Measurements from ENCODE around the gene TMEM181. TPM values are rescaled to one million over a fixed set of nuclear protein-coding genes. Genes with fewer than 3 reads are reported as not detected.

TMEM181 gene
- total and polyA plus RNA-seq, 2 of the 13 experiments (the other 11 are each of a cell fraction or from before 2014, with no cell fraction given), result 59.1 to 108 TPM

DNA sequence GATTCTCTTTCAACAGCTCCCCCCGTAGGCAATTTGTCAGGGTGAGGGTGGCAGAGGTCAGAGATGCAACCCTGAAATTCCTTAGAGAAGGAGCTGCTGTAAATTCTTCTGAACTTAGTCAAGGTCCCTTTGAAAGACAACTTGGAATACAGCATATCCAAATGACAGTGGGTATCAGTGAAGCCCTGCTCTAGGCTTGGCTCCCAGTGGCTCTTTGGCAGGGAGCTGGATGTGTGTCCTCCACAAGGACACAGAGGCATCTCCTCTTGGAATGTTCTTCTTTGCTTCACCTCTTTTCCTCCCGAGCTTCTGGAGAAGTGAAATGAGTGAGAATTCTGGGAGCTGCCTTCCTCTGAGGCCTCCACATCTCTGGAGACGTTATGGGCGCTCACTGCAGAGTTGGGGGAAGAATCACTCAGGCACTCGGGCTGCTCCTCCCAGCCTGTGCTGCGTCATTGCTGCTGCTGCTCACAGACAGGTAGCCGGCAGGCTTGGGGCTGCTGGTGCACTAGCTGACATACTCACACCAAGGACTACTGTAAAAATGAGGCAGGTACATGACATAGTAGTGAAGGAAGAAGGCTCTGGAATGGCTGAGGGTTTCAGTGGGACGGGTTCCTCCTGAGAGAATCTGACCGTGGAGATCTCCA is 50.6 kb downstream of the TMEM181 start (continued):
- TF ChIP-seq, protein P1, sequence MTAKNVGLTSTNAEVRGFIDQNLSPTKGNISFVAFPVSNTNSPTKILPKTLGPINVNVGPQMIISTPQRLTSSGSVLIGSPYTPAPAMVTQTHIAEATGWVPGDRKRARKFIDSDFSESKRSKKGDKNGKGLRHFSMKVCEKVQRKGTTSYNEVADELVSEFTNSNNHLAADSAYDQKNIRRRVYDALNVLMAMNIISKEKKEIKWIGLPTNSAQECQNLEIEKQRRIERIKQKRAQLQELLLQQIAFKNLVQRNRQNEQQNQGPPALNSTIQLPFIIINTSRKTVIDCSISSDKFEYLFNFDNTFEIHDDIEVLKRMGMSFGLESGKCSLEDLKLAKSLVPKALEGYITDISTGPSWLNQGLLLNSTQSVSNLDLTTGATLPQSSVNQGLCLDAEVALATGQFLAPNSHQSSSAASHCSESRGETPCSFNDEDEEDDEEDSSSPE (CRISPR knock-in tag; IDR thresholded peaks at IDR 0.05), result no peak
- TF ChIP-seq SIX1 (CRISPR knock-in tag; IDR thresholded peaks at IDR 0.05; ENCODE audit: borderline replicate concordance), result no peak
- no peak for TF ChIP-seq SRF (IDR thresholded peaks at IDR 0.05; ENCODE audit: low read depth, low read length)
- no peak for TF ChIP-seq NFIB (CRISPR knock-in tag; IDR thresholded peaks at IDR 0.05; ENCODE audit: borderline replicate concordance)
- no peak for TF ChIP-seq EED (CRISPR knock-in tag; IDR thresholded peaks at IDR 0.05)

DNA sequence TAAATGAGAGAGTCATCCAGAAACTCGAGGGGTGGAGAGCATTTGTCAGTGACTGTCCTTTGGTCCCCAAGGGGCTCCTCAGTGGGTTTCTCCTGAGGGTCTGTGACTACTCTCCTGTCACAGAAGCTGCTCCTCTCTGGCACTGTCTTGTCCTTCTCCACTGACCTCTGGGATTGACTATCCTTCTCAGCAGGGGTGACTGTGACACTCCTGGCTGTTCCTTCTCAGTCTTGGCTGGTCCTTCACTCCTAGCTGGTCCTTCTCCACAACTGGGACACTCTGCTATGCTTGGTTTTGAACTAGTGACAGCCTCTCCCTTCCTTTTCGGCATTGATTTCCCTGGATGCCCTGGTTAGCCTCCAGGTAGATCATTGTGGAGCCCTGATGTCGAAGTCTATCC is 51.1 kb downstream of the TMEM181 start:
- in situ Hi-C loops (cut with HindIII; ENCODE audit: extremely low pct_ligation_motif_present, low pct_unique_long_range_greater_than_20kb), result no loop called here
- DNase-seq (ENCODE audit: low spot score) (no peak), ATAC-seq (no peak), FAIRE-seq (no peak)
- peaks cover 21% of the 10 kb centered on the region; the same call in 1 of the 2 replicates for H4K20me1 ChIP-seq (ENCODE audit: insufficient read depth, low read length)
- H3K4me2 ChIP-seq (ENCODE audit: low read depth, low read length), result no peak overlapping the region
- CTCF ChIA-PET (ENCODE audit: low intra/inter-chr PET ratio, low total read pairs), result no interaction called here
- no peaks in the 10 kb centered on the region for H3K79me2 ChIP-seq (ENCODE audit: insufficient read depth, low read length)
- H3K9me3 ChIP-seq (ENCODE audit: low read length), result no peaks in the 10 kb centered on the region
- TF ChIP-seq MBD4 (IDR thresholded peaks at IDR 0.05; ENCODE audit: borderline replicate concordance, low read length) (no peak), PAF1 (CRISPR knock-in tag; IDR thresholded peaks at IDR 0.05) (0 out of 2 replicates have a peak, but pooled peaks have one; percentile 49)
- TF ChIP-seq, protein P2, sequence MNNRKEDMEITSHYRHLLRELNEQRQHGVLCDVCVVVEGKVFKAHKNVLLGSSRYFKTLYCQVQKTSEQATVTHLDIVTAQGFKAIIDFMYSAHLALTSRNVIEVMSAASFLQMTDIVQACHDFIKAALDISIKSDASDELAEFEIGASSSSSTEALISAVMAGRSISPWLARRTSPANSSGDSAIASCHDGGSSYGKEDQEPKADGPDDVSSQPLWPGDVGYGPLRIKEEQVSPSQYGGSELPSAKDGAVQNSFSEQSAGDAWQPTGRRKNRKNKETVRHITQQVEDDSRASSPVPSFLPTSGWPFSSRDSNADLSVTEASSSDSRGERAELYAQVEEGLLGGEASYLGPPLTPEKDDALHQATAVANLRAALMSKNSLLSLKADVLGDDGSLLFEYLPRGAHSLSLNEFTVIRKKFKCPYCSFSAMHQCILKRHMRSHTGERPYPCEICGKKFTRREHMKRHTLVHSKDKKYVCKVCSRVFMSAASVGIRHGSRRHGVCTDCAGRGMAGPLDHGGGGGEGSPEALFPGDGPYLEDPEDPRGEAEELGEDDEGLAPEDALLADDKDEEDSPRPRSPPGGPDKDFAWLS (CRISPR knock-in tag; IDR thresholded peaks at IDR 0.05; ENCODE audit: borderline replicate concordance), result no peak
- no peaks in the 10 kb centered on the region for H3K4me1 ChIP-seq (ENCODE audit: insufficient read depth, low read length)
- 81% methylated on average over 3 of the region's 3 CpGs for WGBS (ENCODE audit: low lambda C conversion rate)
- intact Hi-C loops (cut with micrococcal nuclease; ENCODE audit: unreplicated experiment), result no loop called here
- H3K27me3 ChIP-seq (ENCODE audit: control insufficient read depth in 1 of 2, insufficient read depth in 2 of 2, low read length in 2 of 2), result no peaks in the 10 kb centered on the region
- no peak overlapping the region for H3K9ac ChIP-seq (ENCODE audit: insufficient read depth, low read depth, low read length)
- no peak overlapping the region for H3K27ac ChIP-seq (ENCODE audit: extremely low read length, insufficient read depth, low read length)
- no peak overlapping the region for H2AFZ ChIP-seq (ENCODE audit: low read length)
- no TSS peak for BruUV-seq (replicated peaks)
- no peak overlapping the region for H3K4me3 ChIP-seq (replicated peaks in 1 of 3; ENCODE audit: insufficient read depth in 1 of 3, low read depth in 2 of 3, low read length in 3 of 3)
- H3K36me3 ChIP-seq (replicated peaks in 1 of 2; ENCODE audit: control insufficient read depth in 1 of 2, insufficient read depth in 2 of 2, low read length in 2 of 2), result peaks cover 59 to 90% of the 10 kb centered on the region in 2 experiments
- POLR2A ChIA-PET, result no interaction called here

Measured in HepG2 (cell line).